Lower leg skin (tissue), 4 donors: ENCODE measurements around the gene IRF2. TPM values are rescaled to one million over a fixed set of nuclear protein-coding genes. Genes with fewer than 3 reads are reported as not detected.
"Not testable (repeated sequence)": the region's sequence is repeated elsewhere in the genome, so short reads cannot be mapped to it uniquely, and the experiment has no call there.

Source experiments
- DNase-seq, 2 donors: peaks; one replicate each; pipeline ENCODE4 v3.0.0-alpha.2; 2019; ENCODE audit warnings: low spot score in 2 of 2
- H3K4me3 ChIP-seq: fragments of 200-600 bp; sonication (generic); 2 replicates; pipeline ENCODE4 v1.5.1; 2017; ENCODE audit warnings: mild to moderate bottlenecking, low read depth; ENCODE audit not compliant: poor library complexity, severe bottlenecking
- POLR2A ChIP-seq, 2 donors: fragments of 450-650 bp; IDR thresholded peaks; one replicate each; pipeline ENCODE4 v1.6.1; 2016 to 2017; ENCODE audit warnings: antibody characterized with exemption in 2 of 2, mild to moderate bottlenecking in 1 of 2, moderate library complexity in 1 of 2
- WGBS, 2 donors: methylation state at CpG; one replicate each; pipeline ENCODE4 v1.1.5; 2018; 5-methylcytosine and 5-hydroxymethylcytosine counted together
- intact Hi-C: fragments of 100-400 bp; cut with DNase I; formaldehyde crosslinking; loops from one replicate; pipeline ENCODE4 v1.15.0; 2023; ENCODE audit warnings: low total_unique reads
- total RNA-seq, 4 donors: library from RNA; depleted of rRNA; stranded (reverse); fragments of >200 nt; gene quantifications; one replicate each; pipeline ENCODE4 v1.1.0, GENCODE V29; 2016
- TF ChIP-seq, protein P1 (sequence below), 3 donors: fragments of 450-650 bp; IDR thresholded peaks; one replicate each; pipeline ENCODE4 v1.5.1; 2016; ENCODE audit warnings: antibody characterized with exemption in 3 of 3, mild to moderate bottlenecking in 3 of 3, moderate library complexity in 2 of 3

IRF2 gene
- total RNA-seq, 4 donors from 2014 or later: 31.6 to 44.0 (median 38.4) TPM

DNA sequence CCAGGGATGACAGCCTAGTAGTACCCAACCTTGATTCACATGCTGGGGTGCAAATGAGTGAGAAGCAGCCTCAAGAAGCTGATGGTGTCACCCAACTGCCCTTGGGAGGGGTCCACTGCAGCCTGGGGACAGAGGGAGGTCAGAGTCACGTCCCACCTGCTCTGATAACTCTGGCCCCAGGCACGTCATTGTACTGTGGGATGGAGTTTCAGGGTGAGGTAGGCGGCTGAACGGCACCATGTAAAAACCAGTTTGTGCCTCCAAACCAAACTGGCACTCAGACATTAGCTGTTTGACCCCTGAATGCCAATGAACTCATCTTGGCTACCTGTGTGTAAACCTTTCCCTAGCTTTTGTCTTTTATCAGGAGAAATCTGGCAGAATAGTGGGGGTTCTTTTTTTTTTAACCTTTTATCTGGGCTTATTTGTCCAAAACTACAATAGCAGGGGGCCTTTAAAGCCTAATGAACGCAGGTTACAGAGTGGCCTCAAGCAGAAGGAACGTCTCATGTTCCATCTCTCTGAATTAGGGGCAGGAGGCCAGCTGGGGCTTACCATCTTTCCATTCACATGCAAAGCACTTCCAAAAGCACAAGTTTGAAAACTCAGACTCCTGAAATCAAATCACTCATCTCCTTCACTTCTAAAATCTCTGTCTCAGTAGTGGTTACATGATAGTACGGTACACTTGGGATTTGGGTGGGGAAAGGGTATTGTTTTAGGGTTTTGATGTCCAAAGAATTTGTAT lies 89.4 kb downstream of the IRF2 start:
- no peak for DNase-seq
- no peak overlapping the region for H3K4me3 ChIP-seq
- TF ChIP-seq, protein P1, sequence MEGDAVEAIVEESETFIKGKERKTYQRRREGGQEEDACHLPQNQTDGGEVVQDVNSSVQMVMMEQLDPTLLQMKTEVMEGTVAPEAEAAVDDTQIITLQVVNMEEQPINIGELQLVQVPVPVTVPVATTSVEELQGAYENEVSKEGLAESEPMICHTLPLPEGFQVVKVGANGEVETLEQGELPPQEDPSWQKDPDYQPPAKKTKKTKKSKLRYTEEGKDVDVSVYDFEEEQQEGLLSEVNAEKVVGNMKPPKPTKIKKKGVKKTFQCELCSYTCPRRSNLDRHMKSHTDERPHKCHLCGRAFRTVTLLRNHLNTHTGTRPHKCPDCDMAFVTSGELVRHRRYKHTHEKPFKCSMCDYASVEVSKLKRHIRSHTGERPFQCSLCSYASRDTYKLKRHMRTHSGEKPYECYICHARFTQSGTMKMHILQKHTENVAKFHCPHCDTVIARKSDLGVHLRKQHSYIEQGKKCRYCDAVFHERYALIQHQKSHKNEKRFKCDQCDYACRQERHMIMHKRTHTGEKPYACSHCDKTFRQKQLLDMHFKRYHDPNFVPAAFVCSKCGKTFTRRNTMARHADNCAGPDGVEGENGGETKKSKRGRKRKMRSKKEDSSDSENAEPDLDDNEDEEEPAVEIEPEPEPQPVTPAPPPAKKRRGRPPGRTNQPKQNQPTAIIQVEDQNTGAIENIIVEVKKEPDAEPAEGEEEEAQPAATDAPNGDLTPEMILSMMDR (IDR thresholded peaks at IDR 0.05): no peak
- no peak for TF ChIP-seq POLR2A (IDR thresholded peaks at IDR 0.05)
- 50 to 58% methylated on average over 7 of the region's 7 CpGs for WGBS, 2 donors
- intact Hi-C loops: no loop called here

DNA sequence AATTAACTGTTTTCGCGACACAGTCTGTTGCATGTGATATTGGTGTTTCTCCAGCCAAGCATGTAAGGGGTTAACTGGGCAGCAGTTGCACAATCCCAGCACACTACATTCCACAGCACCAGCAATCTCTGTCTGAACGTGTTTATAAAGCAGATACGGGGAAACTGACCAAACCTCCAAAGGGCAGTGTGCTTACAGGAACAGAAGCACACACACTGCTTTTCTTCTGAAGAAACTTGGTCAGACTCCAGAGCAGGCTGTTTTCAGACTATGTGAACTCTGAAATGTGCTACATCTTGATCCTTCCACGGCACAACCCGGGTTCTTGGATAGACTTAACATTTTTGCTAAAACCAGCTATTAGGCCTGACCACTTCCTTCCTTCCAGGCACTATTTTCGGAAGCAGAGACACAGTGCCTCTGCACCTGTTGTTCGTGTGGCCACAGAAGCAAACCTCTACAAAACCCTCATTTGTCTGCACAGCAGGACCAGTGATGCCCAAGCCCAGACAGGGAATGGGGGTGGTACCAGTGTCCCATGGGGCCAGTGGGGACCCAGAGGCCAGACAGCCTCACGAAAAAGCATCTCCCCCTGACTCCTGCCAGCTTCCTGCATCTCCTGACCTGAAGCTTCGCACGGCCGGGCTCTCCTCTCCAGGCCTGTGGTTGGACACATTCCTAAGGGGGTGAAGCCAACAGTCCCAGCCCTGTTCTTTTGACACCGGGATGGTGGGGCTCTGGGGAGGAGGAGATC lies 90.1 kb downstream of the IRF2 start:
- DNase-seq: peak in 1 of 2 donors; percentile 69
- TF ChIP-seq POLR2A (IDR thresholded peaks at IDR 0.05): no peak
- TF ChIP-seq, protein P1 (IDR thresholded peaks at IDR 0.05): no peak
- intact Hi-C loops: no loop called here
- 18 to 20% methylated on average over 12 to 13 of the region's 13 CpGs for WGBS, 2 donors
- no peak overlapping the region for H3K4me3 ChIP-seq

DNA sequence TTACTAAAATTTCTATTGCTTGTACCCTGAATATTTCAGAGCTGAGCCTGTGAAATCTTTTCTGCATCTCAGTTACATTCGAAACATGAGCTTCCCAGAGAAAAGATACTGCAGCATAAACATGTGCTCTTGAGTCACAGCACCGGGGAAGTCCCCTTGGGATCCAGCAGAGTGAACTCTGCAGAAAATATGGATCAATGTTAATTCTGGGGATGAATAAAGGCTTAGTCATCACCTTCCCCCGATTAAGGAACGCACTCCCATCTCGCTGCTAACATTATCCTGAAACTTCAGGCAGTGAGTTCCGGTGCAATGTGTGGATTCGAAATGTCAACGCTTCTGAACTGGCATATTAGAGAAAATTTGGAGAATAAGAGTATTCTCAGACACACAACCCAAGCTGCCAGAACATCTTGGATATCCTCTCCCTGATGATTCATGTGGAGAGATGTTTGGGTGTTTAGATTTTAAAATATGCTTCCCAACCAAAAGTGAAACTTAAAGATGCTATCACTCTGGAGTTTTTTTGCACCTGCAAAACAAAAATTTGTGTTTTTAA lies 90.8 kb downstream of the IRF2 start:
- WGBS, 2 donors: 15 to 16% methylated on average over 8 of the region's 8 CpGs
- H3K4me3 ChIP-seq: no peak overlapping the region
- DNase-seq: peak in 1 of 2 donors; percentile 61
- intact Hi-C loops: no loop called here
- TF ChIP-seq, protein P1 (IDR thresholded peaks at IDR 0.05): no peak
- TF ChIP-seq POLR2A (IDR thresholded peaks at IDR 0.05): no peak

DNA sequence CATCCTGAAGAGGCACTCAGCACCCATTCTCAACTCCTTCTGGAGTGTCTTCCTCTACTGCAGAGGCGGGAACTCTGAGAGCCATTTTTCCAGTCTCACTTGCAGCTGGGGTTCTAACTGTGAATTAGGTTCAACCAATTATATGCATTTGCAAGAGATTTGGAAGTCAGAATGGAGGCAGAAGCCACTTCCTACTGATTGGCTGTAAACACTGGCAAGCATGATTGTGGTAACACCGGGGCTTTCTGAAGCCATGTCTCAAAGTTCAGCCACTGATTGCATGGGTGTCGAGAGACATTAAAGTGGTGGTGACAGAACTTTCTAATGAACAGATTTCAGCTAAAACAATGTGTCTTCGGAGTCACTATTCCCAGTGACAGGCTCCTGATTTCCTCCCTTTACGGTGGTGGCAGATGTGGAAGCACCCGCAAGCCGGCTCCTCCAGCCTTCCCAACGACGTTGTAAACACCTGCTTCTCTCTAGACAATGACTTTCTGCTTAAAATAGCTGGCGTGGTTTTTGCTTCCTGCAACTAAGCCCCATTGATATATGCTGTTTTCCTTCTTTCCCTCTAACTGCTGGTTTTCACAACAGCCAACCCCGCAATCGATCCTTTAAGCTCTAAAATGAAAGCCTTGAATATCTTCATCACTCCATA lies 92.0 kb downstream of the IRF2 start:
- DNase-seq: no peak
- WGBS, 2 donors: 61 to 62% methylated on average over 12 of the region's 12 CpGs
- TF ChIP-seq, protein P1 (IDR thresholded peaks at IDR 0.05): no peak
- no peak for TF ChIP-seq POLR2A (IDR thresholded peaks at IDR 0.05)
- H3K4me3 ChIP-seq: no peak overlapping the region
- intact Hi-C loops: no loop called here

DNA sequence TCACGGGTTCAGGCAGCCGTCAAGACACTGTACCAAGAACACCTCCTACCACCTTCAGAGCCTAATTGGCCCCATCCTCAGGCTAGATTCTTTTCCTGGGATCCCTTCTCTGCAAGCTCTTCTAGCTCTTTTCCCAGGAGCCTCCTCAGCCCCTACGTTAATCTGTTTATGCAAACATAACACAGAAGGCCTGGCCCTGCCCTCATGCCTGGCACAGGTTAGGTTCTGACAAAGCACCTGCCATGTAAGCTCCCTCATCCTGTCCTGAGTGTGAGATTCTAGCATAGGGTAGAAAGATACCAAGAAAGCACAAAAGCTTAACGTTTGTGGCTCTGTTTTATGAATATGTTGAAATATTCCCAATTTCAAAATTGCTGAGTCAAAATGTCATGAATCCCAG lies 93.6 kb downstream of the IRF2 start:
- DNase-seq: no peak
- WGBS, 2 donors: 47 to 59% methylated on average over 4 of the region's 4 CpGs
- TF ChIP-seq, protein P1 (IDR thresholded peaks at IDR 0.05): no peak
- TF ChIP-seq POLR2A (IDR thresholded peaks at IDR 0.05): no peak
- H3K4me3 ChIP-seq: no peak overlapping the region
- intact Hi-C loops: no loop called here

DNA sequence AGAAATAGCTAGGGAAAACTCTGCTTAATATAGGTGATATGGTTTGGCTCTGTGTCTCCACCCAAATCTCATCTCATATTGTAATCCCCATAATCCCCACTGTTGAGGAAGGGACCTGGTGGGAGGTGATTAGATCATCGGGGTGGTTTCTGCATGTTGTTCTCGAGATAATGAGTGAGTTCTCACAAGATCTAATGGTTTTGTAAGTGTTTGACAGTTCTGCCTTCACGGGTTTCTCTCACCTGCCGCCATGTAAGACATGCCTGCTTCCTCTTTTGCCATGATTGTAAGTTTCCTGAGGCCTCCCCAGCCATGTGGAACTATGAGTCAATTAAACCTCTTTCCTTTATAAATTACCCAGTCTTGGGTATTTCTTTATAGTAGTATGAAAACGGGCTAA lies 94.1 kb downstream of the IRF2 start:
- intact Hi-C loops, H3K4me3 ChIP-seq, DNase-seq: not testable (repeated sequence)
- 96 to 98% methylated on average over 5 of the region's 5 CpGs for WGBS, 2 donors
